Activated CD4-positive, CD25-positive, alpha-beta regulatory T cell treated with anti-CD3 and anti-CD28 coated beads, Interleukin-2, amount 50 U/mL, for 24 hours (primary cell): ENCODE measurements around the gene PTX3.

Experiments
- ATAC-seq, 2 donors: fragments of 150-1000 bp; cut with Tn5 transposase; one replicate each; pipeline ENCODE4 v1.10.0; 2021; ENCODE audit warnings: mild to moderate bottlenecking in 1 of 2, moderate library complexity in 1 of 2

Gene PTX3

GRCh38 chr3:157427901-157428300 is 8.7 kb upstream of the PTX3 start:
- ATAC-seq = no peak

- ATAC-seq = no peak
Measured at GRCh38 chr3:157428853-157429252, 7.8 kb upstream of the PTX3 start.

- ATAC-seq = no peak
Measured at GRCh38 chr3:157429708-157430107, 6.9 kb upstream of the PTX3 start.

GRCh38 chr3:157438194-157438730 is 1.6 kb downstream of the PTX3 start:
- ATAC-seq = no peak

GRCh38 chr3:157441102-157441624 is 4.5 kb downstream of the PTX3 start:
- ATAC-seq = no peak

GRCh38 chr3:157442729-157443128 is 6.1 kb downstream of the PTX3 start:
- no peak for ATAC-seq

- ATAC-seq = no peak
Measured at GRCh38 chr3:157443905-157444796, 7.5 kb downstream of the PTX3 start.

GRCh38 chr3:157444797-157445184 is 8.1 kb downstream of the PTX3 start:
- no peak for ATAC-seq

GRCh38 chr3:157445857-157446256 is 9.2 kb downstream of the PTX3 start:
- no peak for ATAC-seq

- no peak for ATAC-seq
Measured at GRCh38 chr3:157447026-157447694, 10.5 kb downstream of the PTX3 start.

GRCh38 chr3:157452097-157452496 is 15.4 kb downstream of the PTX3 start:
- no peak for ATAC-seq

- ATAC-seq = no peak
Measured at GRCh38 chr3:157453824-157454223, 17.2 kb downstream of the PTX3 start.

- ATAC-seq = no peak
Measured at GRCh38 chr3:157459706-157460105, 23.1 kb downstream of the PTX3 start.

- no peak for ATAC-seq
Measured at GRCh38 chr3:157460253-157460652, 23.6 kb downstream of the PTX3 start.

GRCh38 chr3:157463816-157464215 is 27.2 kb downstream of the PTX3 start:
- no peak for ATAC-seq

GRCh38 chr3:157464321-157464720 is 27.7 kb downstream of the PTX3 start:
- no peak for ATAC-seq

- no peak for ATAC-seq
Measured at GRCh38 chr3:157465741-157466140, 29.1 kb downstream of the PTX3 start.

- ATAC-seq = no peak
Measured at GRCh38 chr3:157467200-157467599, 30.6 kb downstream of the PTX3 start.

GRCh38 chr3:157469561-157470294 is 33.1 kb downstream of the PTX3 start:
- no peak for ATAC-seq

- no peak for ATAC-seq
Measured at GRCh38 chr3:157471064-157471463, 34.4 kb downstream of the PTX3 start.

- no peak for ATAC-seq
Measured at GRCh38 chr3:157472648-157473047, 36.0 kb downstream of the PTX3 start.

GRCh38 chr3:157475921-157476414 is 39.3 kb downstream of the PTX3 start:
- ATAC-seq = no peak

GRCh38 chr3:157477441-157477840 is 40.8 kb downstream of the PTX3 start:
- ATAC-seq = no peak
